ENCODE data around the gene HTD2. TPM values are rescaled to one million over a fixed set of nuclear protein-coding genes. Genes with fewer than 3 reads are reported as not detected.

The HTD2 gene
- total RNA-seq, 2 donors from 2014 or later: 13.9 TPM; not detected in 1

DNA sequence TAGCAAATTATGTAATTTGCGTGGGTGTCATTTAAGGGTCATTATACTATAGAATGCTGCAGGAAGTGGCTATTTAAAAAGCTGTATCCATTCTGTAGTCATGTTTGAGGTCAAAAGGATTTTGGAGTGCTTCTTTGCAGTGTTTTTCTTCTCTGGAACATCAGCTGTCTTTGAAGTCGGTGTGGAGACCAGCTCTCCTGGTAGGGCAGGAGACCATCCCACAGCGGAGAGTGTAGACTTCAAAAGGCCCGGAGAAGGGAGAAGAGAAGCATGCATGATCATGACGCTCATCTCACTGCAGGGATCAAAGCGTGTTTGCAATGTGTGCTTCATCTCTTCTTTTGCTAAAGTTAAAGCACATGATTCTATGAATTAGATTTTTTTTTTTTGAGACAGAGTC, 46.3 kb downstream of the HTD2 start:
- ATAC-seq (ENCODE audit: insufficient number of reproducible peaks, low FRiP score, low read depth) (no peak), DNase-seq (ENCODE audit: low spot score) (no peak)
- H3K9me3 ChIP-seq: no peaks in the 10 kb centered on the region
- TF ChIP-seq, protein P1, sequence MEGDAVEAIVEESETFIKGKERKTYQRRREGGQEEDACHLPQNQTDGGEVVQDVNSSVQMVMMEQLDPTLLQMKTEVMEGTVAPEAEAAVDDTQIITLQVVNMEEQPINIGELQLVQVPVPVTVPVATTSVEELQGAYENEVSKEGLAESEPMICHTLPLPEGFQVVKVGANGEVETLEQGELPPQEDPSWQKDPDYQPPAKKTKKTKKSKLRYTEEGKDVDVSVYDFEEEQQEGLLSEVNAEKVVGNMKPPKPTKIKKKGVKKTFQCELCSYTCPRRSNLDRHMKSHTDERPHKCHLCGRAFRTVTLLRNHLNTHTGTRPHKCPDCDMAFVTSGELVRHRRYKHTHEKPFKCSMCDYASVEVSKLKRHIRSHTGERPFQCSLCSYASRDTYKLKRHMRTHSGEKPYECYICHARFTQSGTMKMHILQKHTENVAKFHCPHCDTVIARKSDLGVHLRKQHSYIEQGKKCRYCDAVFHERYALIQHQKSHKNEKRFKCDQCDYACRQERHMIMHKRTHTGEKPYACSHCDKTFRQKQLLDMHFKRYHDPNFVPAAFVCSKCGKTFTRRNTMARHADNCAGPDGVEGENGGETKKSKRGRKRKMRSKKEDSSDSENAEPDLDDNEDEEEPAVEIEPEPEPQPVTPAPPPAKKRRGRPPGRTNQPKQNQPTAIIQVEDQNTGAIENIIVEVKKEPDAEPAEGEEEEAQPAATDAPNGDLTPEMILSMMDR (IDR thresholded peaks at IDR 0.05): no peak
- no peaks in the 10 kb centered on the region for H3K36me3 ChIP-seq
- H3K27ac ChIP-seq: no peak overlapping the region
- H3K4me3 ChIP-seq: no peak overlapping the region
- H3K27me3 ChIP-seq (replicated peaks; ENCODE audit: insufficient read depth): no peaks in the 10 kb centered on the region
- peaks cover 0 to 6% of the 10 kb centered on the region in 2 donors for H3K4me1 ChIP-seq (ENCODE audit: control insufficient read depth in 1 of 2, low read depth in 2 of 2)

GRCh38 chr3:58353722-58354553, 47.6 kb downstream of the HTD2 start:
- no peaks in the 10 kb centered on the region for H3K9me3 ChIP-seq
- TF ChIP-seq, protein P1 (IDR thresholded peaks at IDR 0.05): no peak
- ATAC-seq (ENCODE audit: insufficient number of reproducible peaks, low FRiP score, low read depth) (no peak), DNase-seq (ENCODE audit: low spot score) (no peak)
- H3K4me3 ChIP-seq: no peak overlapping the region
- H3K36me3 ChIP-seq: no peaks in the 10 kb centered on the region
- H3K4me1 ChIP-seq (ENCODE audit: control insufficient read depth in 1 of 2, low read depth in 2 of 2): peaks cover 0 to 6% of the 10 kb centered on the region in 2 donors
- no peaks in the 10 kb centered on the region for H3K27me3 ChIP-seq (replicated peaks; ENCODE audit: insufficient read depth)
- H3K27ac ChIP-seq: no peak overlapping the region

DNA sequence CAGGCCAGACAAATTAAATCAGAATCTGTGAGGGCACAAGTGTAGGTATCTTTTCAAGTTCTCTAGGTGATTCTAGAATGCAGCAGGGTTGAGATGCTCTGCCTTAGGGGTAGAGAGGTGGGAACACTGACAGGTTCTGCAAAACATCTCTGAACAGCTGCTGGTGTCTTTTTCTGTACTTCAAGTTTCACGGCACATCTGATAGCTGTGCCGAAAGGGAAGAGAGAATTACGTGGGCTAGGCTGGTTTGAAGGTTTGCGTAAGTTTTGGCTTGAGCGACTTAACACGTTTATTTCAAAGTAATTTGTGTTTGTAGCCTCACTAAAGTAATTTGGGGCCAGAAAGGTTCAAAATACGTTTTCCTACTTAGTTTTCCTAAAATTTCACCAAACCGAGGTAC, 48.9 kb downstream of the HTD2 start:
- no peaks in the 10 kb centered on the region for H3K27me3 ChIP-seq (replicated peaks; ENCODE audit: insufficient read depth)
- no peak overlapping the region for H3K27ac ChIP-seq
- no peak overlapping the region for H3K4me3 ChIP-seq
- peaks cover 0 to 6% of the 10 kb centered on the region in 2 donors for H3K4me1 ChIP-seq (ENCODE audit: control insufficient read depth in 1 of 2, low read depth in 2 of 2)
- TF ChIP-seq, protein P1 (IDR thresholded peaks at IDR 0.05): no peak
- H3K36me3 ChIP-seq: no peaks in the 10 kb centered on the region
- ATAC-seq (ENCODE audit: insufficient number of reproducible peaks, low FRiP score, low read depth): no peak
- no peaks in the 10 kb centered on the region for H3K9me3 ChIP-seq
- DNase-seq (ENCODE audit: low spot score): no peak

DNA sequence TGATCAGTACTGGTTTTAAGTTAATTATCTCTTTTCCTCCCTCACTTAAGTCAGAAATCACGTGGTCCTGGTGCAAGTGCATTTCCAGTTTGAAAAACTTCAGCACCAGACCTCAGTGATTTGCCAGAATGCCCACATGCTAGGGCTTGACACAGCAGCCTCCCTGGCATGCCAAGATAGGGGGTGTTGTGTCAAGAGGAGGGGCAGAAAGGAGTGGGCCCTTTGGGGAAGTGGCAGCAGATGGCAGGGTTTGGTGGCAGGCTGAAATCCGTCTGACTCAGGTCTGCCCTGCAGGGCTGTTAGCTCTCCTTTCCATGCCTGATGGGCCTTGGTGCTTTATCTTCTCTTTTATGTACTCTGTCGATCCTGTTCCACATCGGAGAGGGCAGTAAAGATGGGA, 49.7 kb downstream of the HTD2 start:
- DNase-seq (ENCODE audit: low spot score) (no peak), ATAC-seq (ENCODE audit: insufficient number of reproducible peaks, low FRiP score, low read depth) (no peak)
- H3K4me1 ChIP-seq (ENCODE audit: control insufficient read depth in 1 of 2, low read depth in 2 of 2): peaks cover 0 to 6% of the 10 kb centered on the region in 2 donors
- TF ChIP-seq, protein P1 (IDR thresholded peaks at IDR 0.05): no peak
- H3K27me3 ChIP-seq (replicated peaks; ENCODE audit: insufficient read depth): no peaks in the 10 kb centered on the region
- no peak overlapping the region for H3K27ac ChIP-seq
- no peaks in the 10 kb centered on the region for H3K9me3 ChIP-seq
- H3K4me3 ChIP-seq: no peak overlapping the region
- H3K36me3 ChIP-seq: no peaks in the 10 kb centered on the region

- H3K27me3 ChIP-seq (replicated peaks; ENCODE audit: insufficient read depth): no peaks in the 10 kb centered on the region
- ATAC-seq (ENCODE audit: insufficient number of reproducible peaks, low FRiP score, low read depth) (no peak), DNase-seq (ENCODE audit: low spot score) (no peak)
- H3K27ac ChIP-seq: no peak overlapping the region
- H3K9me3 ChIP-seq: no peaks in the 10 kb centered on the region
- peaks cover 0 to 6% of the 10 kb centered on the region in 2 donors for H3K4me1 ChIP-seq (ENCODE audit: control insufficient read depth in 1 of 2, low read depth in 2 of 2)
- H3K36me3 ChIP-seq: no peaks in the 10 kb centered on the region
- no peak overlapping the region for H3K4me3 ChIP-seq
- TF ChIP-seq, protein P1 (IDR thresholded peaks at IDR 0.05): no peak
These were observed 51.1 kb downstream of the HTD2 start for GRCh38 chr3:58357402-58357801.

All from thoracic aorta (tissue), 2 donors.